Loucy (cell line): ENCODE data around the gene SLC10A7.

Experiments
- EZH2phosphoT487 ChIP-seq: fragments of 200-600 bp; IDR thresholded peaks from 2 replicates; pipeline ENCODE4 v1.6.1; 2018; ENCODE audit warnings: antibody characterized with exemption, mild to moderate bottlenecking, moderate library complexity, borderline replicate concordance
- TF ChIP-seq, protein P1 (sequence below): fragments of 200-600 bp; sonication (generic); conservative IDR thresholded peaks from 2 replicates; pipeline ENCODE4 v1.5.1; 2014; ENCODE audit warnings: mild to moderate bottlenecking, antibody characterized with exemption, low read length

DNA sequence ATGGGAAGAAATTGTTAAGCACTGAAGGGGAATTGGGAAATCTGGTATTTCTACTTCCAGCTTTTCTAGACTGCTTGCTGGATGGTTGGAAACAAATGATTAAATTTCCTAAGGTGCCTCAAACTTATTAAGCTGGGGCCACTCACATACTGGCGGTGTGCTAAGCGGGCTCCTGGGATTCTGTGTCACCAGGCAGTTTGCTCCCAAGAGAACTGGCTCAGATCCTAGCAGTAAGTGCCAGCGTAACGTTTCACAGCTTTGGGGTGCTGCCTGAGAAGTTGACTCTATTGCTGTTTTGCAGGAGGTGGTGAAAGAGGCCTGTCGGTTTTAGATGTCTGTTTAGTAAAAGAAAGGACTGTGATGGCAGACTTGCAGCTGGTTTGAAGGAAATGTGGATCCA, 314.3 kb downstream of the SLC10A7 start:
- TF ChIP-seq, protein P1, sequence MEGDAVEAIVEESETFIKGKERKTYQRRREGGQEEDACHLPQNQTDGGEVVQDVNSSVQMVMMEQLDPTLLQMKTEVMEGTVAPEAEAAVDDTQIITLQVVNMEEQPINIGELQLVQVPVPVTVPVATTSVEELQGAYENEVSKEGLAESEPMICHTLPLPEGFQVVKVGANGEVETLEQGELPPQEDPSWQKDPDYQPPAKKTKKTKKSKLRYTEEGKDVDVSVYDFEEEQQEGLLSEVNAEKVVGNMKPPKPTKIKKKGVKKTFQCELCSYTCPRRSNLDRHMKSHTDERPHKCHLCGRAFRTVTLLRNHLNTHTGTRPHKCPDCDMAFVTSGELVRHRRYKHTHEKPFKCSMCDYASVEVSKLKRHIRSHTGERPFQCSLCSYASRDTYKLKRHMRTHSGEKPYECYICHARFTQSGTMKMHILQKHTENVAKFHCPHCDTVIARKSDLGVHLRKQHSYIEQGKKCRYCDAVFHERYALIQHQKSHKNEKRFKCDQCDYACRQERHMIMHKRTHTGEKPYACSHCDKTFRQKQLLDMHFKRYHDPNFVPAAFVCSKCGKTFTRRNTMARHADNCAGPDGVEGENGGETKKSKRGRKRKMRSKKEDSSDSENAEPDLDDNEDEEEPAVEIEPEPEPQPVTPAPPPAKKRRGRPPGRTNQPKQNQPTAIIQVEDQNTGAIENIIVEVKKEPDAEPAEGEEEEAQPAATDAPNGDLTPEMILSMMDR, result no peak
- TF ChIP-seq EZH2phosphoT487, result no peak
